PFSK-1 (cell line): ENCODE data around the gene SYNPR.

Experiments used
- FOXP2 ChIP-seq: optimal IDR thresholded peaks from 2 replicates; pipeline ENCODE3; 2011; ENCODE audit warnings: borderline replicate concordance, control low read depth, inconsistent platforms; ENCODE audit not compliant: insufficient read depth; ENCODE audit errors: extremely low read length, extremely low read depth
- POLR2AphosphoS5 ChIP-seq: IDR thresholded peaks from 2 replicates; pipeline ENCODE4 v1.6.1; 2012; ENCODE audit warnings: low read depth, mild to moderate bottlenecking, control low read depth, low read length, moderate library complexity
- SIN3A ChIP-seq: IDR thresholded peaks from 2 replicates; pipeline ENCODE4 v1.6.1; 2012; ENCODE audit warnings: mild to moderate bottlenecking, low read length, moderate library complexity, borderline replicate concordance; ENCODE audit not compliant: insufficient read depth
- TAF1 ChIP-seq: IDR thresholded peaks from 2 replicates; pipeline ENCODE4 v1.6.1; 2012; ENCODE audit warnings: low read length, control low read depth, borderline replicate concordance; ENCODE audit not compliant: insufficient read depth
- TF ChIP-seq, protein P1 (sequence below), 2 experiments: IDR thresholded peaks; 2 replicates each; pipeline versions ENCODE4 v1.6.1 to v1.8.0; 2011 to 2012; ENCODE audit warnings: low read depth in 2 of 2, low read length in 2 of 2, control low read depth in 1 of 2, inconsistent platforms in 1 of 2, mild to moderate bottlenecking in 1 of 2, moderate library complexity in 1 of 2; ENCODE audit not compliant: insufficient read depth in 1 of 2

The SYNPR gene

DNA sequence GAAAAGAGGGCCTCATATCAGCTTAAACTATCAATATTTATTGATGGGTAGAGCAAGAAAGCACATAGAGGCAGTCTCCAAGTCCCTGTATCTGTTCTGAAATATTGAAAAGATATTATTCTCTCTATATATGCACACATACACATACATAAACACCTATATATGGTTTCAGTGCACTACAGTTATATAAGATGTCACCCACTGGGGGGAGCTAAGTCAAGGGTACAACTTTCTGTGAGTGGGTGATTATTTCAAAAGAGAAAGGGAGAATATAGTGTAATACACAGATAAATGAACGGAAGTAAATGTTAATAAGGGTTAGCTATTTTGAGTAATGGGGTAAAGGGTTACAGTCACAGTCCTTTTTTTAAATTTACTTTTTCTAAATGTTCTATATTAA is 383.1 kb downstream of the SYNPR start:
- TF ChIP-seq, protein P1, sequence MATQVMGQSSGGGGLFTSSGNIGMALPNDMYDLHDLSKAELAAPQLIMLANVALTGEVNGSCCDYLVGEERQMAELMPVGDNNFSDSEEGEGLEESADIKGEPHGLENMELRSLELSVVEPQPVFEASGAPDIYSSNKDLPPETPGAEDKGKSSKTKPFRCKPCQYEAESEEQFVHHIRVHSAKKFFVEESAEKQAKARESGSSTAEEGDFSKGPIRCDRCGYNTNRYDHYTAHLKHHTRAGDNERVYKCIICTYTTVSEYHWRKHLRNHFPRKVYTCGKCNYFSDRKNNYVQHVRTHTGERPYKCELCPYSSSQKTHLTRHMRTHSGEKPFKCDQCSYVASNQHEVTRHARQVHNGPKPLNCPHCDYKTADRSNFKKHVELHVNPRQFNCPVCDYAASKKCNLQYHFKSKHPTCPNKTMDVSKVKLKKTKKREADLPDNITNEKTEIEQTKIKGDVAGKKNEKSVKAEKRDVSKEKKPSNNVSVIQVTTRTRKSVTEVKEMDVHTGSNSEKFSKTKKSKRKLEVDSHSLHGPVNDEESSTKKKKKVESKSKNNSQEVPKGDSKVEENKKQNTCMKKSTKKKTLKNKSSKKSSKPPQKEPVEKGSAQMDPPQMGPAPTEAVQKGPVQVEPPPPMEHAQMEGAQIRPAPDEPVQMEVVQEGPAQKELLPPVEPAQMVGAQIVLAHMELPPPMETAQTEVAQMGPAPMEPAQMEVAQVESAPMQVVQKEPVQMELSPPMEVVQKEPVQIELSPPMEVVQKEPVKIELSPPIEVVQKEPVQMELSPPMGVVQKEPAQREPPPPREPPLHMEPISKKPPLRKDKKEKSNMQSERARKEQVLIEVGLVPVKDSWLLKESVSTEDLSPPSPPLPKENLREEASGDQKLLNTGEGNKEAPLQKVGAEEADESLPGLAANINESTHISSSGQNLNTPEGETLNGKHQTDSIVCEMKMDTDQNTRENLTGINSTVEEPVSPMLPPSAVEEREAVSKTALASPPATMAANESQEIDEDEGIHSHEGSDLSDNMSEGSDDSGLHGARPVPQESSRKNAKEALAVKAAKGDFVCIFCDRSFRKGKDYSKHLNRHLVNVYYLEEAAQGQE (IDR thresholded peaks at IDR 0.05; ENCODE audit: insufficient read depth in 1 of 2, low read depth in 2 of 2, low read length in 2 of 2), result no peak
- no peak for TF ChIP-seq TAF1

DNA sequence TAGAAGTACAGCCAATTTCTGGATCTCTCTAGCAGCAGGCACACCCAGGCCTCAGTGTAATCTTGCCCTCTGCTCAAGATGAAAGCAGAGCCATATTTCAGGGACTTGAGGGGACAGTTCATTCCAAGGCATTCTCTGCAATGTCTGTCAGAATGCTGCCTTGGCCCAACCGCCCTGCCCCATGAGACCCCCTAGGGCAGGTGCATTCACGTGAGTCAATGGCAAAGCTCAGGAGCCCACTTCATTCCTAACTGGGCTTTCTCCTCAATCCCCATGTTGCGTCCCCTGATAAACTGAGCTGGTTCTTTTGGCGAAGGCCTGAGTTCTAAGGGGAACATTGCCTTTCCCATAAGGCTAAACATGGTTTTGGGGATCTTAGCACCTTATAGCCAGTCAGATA is 383.9 kb downstream of the SYNPR start:
- TF ChIP-seq FOXP2 (no peak), TAF1 (no peak)
- TF ChIP-seq, protein P1 (IDR thresholded peaks at IDR 0.05; ENCODE audit: insufficient read depth in 1 of 2, low read depth in 2 of 2, low read length in 2 of 2), result no peak

DNA sequence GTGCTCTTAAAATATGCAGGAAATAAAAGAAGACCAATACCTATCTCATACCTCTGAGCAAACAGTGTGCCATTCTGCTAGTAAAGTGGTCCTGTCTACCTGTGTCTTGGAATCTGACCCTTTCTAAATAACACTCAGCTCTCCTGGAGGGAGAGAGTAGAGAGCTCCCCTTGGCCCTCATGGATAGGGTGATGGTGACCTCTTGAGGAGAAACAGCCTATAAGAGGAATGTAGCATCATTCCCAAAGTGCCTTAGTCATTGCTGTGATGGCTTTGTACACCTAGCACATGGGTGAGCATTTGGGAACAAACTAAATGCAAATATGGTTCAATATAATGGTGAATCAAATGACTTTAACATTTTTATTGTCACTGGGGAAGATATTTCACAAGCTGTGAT is 384.4 kb downstream of the SYNPR start:
- TF ChIP-seq POLR2AphosphoS5 (no peak), FOXP2 (no peak), SIN3A (no peak)
- TF ChIP-seq, protein P1 (IDR thresholded peaks at IDR 0.05; ENCODE audit: insufficient read depth in 1 of 2, low read depth in 2 of 2, low read length in 2 of 2), result no peak
